HG02610 (cell line): ENCODE data around the gene DNAAF6.

Source experiments
- ATAC-seq: cut with Tn5 transposase; IDR thresholded peaks from one replicate; pipeline ENCODE4 v1.9.1; 2021; ENCODE audit warnings: mild to moderate bottlenecking, moderate library complexity; ENCODE audit not compliant: unreplicated experiment

Gene DNAAF6

GRCh38 chrX:107290019-107290418, 83.6 kb downstream of the DNAAF6 start:
- no peak for ATAC-seq

GRCh38 chrX:107293056-107293455, 86.6 kb downstream of the DNAAF6 start:
- ATAC-seq: no peak
